Lower lobe of right lung (tissue), 2 donors: Measurements from ENCODE around the gene USP7. TPM values are rescaled to one million over a fixed set of nuclear protein-coding genes. Genes with fewer than 3 reads are reported as not detected.
A peak's percentile ranks its signal among the peaks of the same experiment; 100 is the strongest.

ENCODE experiments used
- ATAC-seq, 2 donors: fragments of 200-7000 bp; cut with Tn5 transposase; one replicate each; pipeline ENCODE4 v1.9.1; 2020 to 2022; ENCODE audit warnings: mild to moderate bottlenecking in 2 of 2, moderate library complexity in 2 of 2
- DNase-seq: peaks from one replicate; pipeline ENCODE4 v3.0.0-alpha.2; 2020
- H3K27ac ChIP-seq: fragments of 200-600 bp; one replicate; pipeline ENCODE4 v1.8.0; 2022
- H3K27me3 ChIP-seq: fragments of 200-600 bp; one replicate; pipeline ENCODE4 v1.8.0; 2022; ENCODE audit warnings: low read depth
- H3K36me3 ChIP-seq: fragments of 200-600 bp; one replicate; pipeline ENCODE4 v1.8.0; 2022; ENCODE audit warnings: mild to moderate bottlenecking
- H3K4me1 ChIP-seq: fragments of 200-600 bp; one replicate; pipeline ENCODE4 v1.8.0; 2022
- H3K4me3 ChIP-seq: fragments of 200-600 bp; one replicate; pipeline ENCODE4 v1.8.0; 2022; ENCODE audit warnings: mild to moderate bottlenecking
- H3K9me3 ChIP-seq: fragments of 200-600 bp; one replicate; pipeline ENCODE4 v1.8.0; 2022
- CTCF ChIP-seq: fragments of 200-600 bp; IDR thresholded peaks from one replicate; pipeline ENCODE4 v1.8.0; 2022; ENCODE audit warnings: antibody characterized with exemption, mild to moderate bottlenecking
- intact Hi-C: fragments of 100-400 bp; cut with DNase I; formaldehyde crosslinking; loops from one replicate; pipeline ENCODE4 v1.11.0; 2022
- total RNA-seq: library from RNA; stranded (reverse); fragmentation: NEBNext Ultra II Directional; extraction: Animal tissue kit (Norgen Biotek cat#: 25700); gene quantifications from one replicate; pipeline ENCODE4 v1.2.1, GENCODE V29; 2021
- donor health status: DM: no; HTN: yes; CAD: no; lungs with severe emphysema.

The USP7 gene
- total RNA-seq, 1 donor from 2014 or later, result 87.5 TPM

GRCh38 chr16:8936421-8936820 is 27.3 kb downstream of the USP7 start:
- no peak overlapping the region for H3K27ac ChIP-seq
- ATAC-seq, result peak; percentile 60 to 74

GRCh38 chr16:8935989-8936388 is 27.7 kb downstream of the USP7 start:
- no peaks in the 10 kb centered on the region for H3K36me3 ChIP-seq
- H3K4me1 ChIP-seq, result peaks cover 37% of the 10 kb centered on the region
- H3K9me3 ChIP-seq, result no peaks in the 10 kb centered on the region
- no peaks in the 10 kb centered on the region for H3K27me3 ChIP-seq
- no peak overlapping the region for H3K27ac ChIP-seq
- ATAC-seq, result peak in 1 of 2 donors; percentile 36
- TF ChIP-seq CTCF, result no peak
- intact Hi-C loops, result no loop called here
- DNase-seq, result no peak
- no peak overlapping the region for H3K4me3 ChIP-seq

More at GRCh38 chr16:8936421-8936820, 27.3 kb downstream of the USP7 start:
- intact Hi-C loops, result no loop called here
- Histone ChIP-seq H3K27me3 (no peaks in the 10 kb centered on the region), H3K9me3 (no peaks in the 10 kb centered on the region), H3K4me1 (peaks cover 37% of the 10 kb centered on the region), H3K36me3 (no peaks in the 10 kb centered on the region), H3K4me3 (no peak overlapping the region)
- no peak for DNase-seq
- peak; percentile 30 for TF ChIP-seq CTCF

DNA sequence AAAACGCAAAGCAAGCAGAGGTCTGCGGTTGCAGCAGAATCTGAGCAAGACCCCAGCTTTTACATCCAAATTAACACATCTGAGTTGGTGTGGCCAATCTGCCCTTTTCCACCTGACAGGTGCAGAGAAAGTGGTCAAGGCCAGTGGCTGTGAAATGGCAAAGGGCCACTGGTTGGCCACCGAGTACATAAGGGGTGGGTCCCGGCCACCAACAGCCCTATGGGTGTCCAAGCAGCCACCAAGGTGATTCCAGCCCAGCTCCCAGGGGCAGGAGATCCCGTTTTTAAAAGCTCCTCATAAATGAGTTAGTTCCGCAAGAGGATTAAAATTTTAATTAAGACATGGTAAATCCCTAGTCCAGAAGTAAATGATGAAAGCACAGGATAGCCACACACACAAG is 29.1 kb downstream of the USP7 start:
- no peaks in the 10 kb centered on the region for H3K9me3 ChIP-seq
- DNase-seq (no peak), ATAC-seq (no peak)
- no peak for TF ChIP-seq CTCF
- no peak overlapping the region for H3K27ac ChIP-seq
- peaks cover 7% of the 10 kb centered on the region for H3K36me3 ChIP-seq
- no peaks in the 10 kb centered on the region for H3K27me3 ChIP-seq
- H3K4me1 ChIP-seq, result peaks cover 37% of the 10 kb centered on the region
- H3K4me3 ChIP-seq, result no peak overlapping the region
- intact Hi-C loops, result no loop called here

DNA sequence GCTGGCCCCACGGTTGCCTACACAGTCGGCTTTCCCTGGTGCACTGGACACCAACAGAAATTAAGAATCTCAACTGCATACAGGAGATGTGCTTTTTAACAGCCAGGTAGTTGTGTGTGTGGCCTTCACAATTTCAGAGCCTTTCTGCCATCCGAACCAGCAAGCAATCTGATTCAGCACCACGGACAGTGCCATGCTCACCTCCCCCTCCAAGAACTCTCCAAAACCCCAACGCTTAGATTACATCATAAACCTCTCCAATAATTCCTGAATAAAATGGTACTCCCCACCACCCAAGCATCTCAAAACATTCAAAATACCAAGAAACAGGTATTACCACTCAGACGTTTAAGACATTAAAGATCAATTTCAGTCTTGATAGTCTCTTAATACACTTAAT is 31.8 kb downstream of the USP7 start:
- H3K27me3 ChIP-seq, result no peaks in the 10 kb centered on the region
- H3K4me1 ChIP-seq, result peaks cover 35% of the 10 kb centered on the region
- DNase-seq, result no peak
- no peak overlapping the region for H3K4me3 ChIP-seq
- peak; percentile 49 to 60 for ATAC-seq
- H3K36me3 ChIP-seq, result peaks cover 33% of the 10 kb centered on the region
- no peak for TF ChIP-seq CTCF
- no peak overlapping the region for H3K27ac ChIP-seq
- no peaks in the 10 kb centered on the region for H3K9me3 ChIP-seq
- intact Hi-C loops, result no loop called here

DNA sequence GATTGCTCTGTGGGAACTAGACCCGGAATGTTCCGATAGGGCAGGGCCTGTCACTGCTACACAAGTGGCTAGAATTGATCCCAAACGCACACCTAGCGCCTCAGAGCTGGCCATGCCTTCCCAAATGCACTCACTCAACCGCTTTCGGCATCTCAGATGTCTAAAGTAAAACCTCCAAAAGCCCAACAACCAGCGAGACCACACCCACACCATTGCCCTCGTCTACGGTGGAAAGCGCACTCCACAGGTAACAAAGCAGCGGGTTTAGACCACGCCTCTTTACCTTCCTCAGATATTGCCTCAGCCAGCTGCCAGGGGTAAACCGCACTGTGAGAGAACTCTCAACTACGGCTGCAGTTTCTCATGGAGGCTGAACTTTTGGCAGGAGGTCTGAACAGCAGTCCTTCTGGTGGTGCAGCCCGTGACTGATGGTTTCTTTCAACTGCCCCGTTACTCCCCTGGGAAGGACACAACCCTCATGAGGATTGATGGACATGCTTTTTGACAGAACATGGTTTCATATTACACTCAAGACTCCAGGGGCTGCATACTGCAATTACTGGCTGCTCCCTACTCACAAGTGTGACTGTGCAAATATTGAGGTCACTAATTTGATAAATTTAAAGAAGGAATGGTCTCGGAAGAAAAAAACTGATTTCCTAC is 34.5 kb downstream of the USP7 start:
- Histone ChIP-seq H3K27ac (no peak overlapping the region), H3K36me3 (peaks cover 57% of the 10 kb centered on the region), H3K4me1 (peaks cover 20% of the 10 kb centered on the region), H3K9me3 (no peaks in the 10 kb centered on the region), H3K4me3 (no peak overlapping the region), H3K27me3 (no peaks in the 10 kb centered on the region)
- TF ChIP-seq CTCF, result no peak
- intact Hi-C loops, result no loop called here
- DNase-seq (no peak), ATAC-seq (no peak)
